H9 (cell line): ENCODE measurements around the gene IDH2. TPM values are rescaled to one million over a fixed set of nuclear protein-coding genes. Genes with fewer than 3 reads are reported as not detected.

ENCODE experiments used
- DNase-seq: peaks from one replicate; pipeline ENCODE4 v3.0.0-alpha.2; 2017
- H2AFZ ChIP-seq: one replicate; pipeline ENCODE4 v1.6.1; 2013; ENCODE audit warnings: mild to moderate bottlenecking, low read length, control low read depth, moderate library complexity
- H2AK5ac ChIP-seq: 2 replicates; pipeline ENCODE4 v1.6.1; 2013; ENCODE audit warnings: low read length, control low read depth, mixed read lengths; ENCODE audit not compliant: insufficient read length
- H2BK120ac ChIP-seq: one replicate; pipeline ENCODE4 v1.6.1; 2013; ENCODE audit warnings: low read depth, mild to moderate bottlenecking, low read length, control low read depth, inconsistent platforms; ENCODE audit not compliant: poor library complexity, severe bottlenecking
- H2BK12ac ChIP-seq: 2 replicates; pipeline ENCODE4 v1.6.1; 2013; ENCODE audit warnings: low read length, control low read depth, mixed read lengths, low read depth; ENCODE audit not compliant: insufficient read length
- H2BK15ac ChIP-seq: 2 replicates; pipeline ENCODE4 v1.6.1; 2013; ENCODE audit warnings: low read depth, low read length, control low read depth
- H2BK20ac ChIP-seq: one replicate; pipeline ENCODE4 v1.6.1; 2013; ENCODE audit warnings: low read depth, mild to moderate bottlenecking, low read length, control low read depth, inconsistent platforms; ENCODE audit not compliant: poor library complexity, severe bottlenecking
- H2BK5ac ChIP-seq: 2 replicates; pipeline ENCODE4 v1.6.1; 2013; ENCODE audit warnings: low read length, control low read depth, mixed read lengths; ENCODE audit not compliant: insufficient read length
- H3K14ac ChIP-seq: 2 replicates; pipeline ENCODE4 v1.6.1; 2013; ENCODE audit warnings: low read length, control low read depth; ENCODE audit not compliant: insufficient read depth
- H3K18ac ChIP-seq: 2 replicates; pipeline ENCODE4 v1.6.1; 2013; ENCODE audit warnings: low read depth, mild to moderate bottlenecking, mixed read lengths, low read length, control low read depth; ENCODE audit not compliant: insufficient read length
- H3K23ac ChIP-seq: 2 replicates; pipeline ENCODE4 v1.6.1; 2013; ENCODE audit warnings: low read length, control low read depth, mixed read lengths, low read depth; ENCODE audit not compliant: insufficient read length
- H3K23me2 ChIP-seq: 2 replicates; pipeline ENCODE4 v1.6.1; 2013; ENCODE audit warnings: low read depth, mild to moderate bottlenecking, mixed read lengths, low read length, control low read depth; ENCODE audit not compliant: insufficient read length, poor library complexity, severe bottlenecking
- H3K27ac ChIP-seq: 2 replicates; pipeline ENCODE4 v1.5.1; 2013; ENCODE audit warnings: low read length, control low read depth, mixed read lengths, low read depth; ENCODE audit not compliant: insufficient read length
- H3K27me3 ChIP-seq: 2 replicates; pipeline ENCODE4 v1.6.1; 2013; ENCODE audit warnings: low read length, control low read depth, inconsistent platforms; ENCODE audit not compliant: insufficient read depth
- H3K4ac ChIP-seq: 2 replicates; pipeline ENCODE4 v1.6.1; 2013; ENCODE audit warnings: low read depth, mild to moderate bottlenecking, control low read depth, inconsistent platforms, low read length, moderate library complexity
- H3K4me1 ChIP-seq: 2 replicates; pipeline ENCODE4 v1.6.1; 2013; ENCODE audit warnings: low read length, control low read depth, inconsistent platforms; ENCODE audit not compliant: insufficient read depth
- H3K4me2 ChIP-seq: 2 replicates; pipeline ENCODE4 v1.6.1; 2013; ENCODE audit warnings: low read length, control low read depth, mixed read lengths; ENCODE audit not compliant: insufficient read length, insufficient read depth
- H3K56ac ChIP-seq: 2 replicates; pipeline ENCODE4 v1.6.1; 2013; ENCODE audit warnings: low read depth, mild to moderate bottlenecking, mixed read lengths, low read length, control low read depth; ENCODE audit not compliant: insufficient read length
- H3K79me1 ChIP-seq: 2 replicates; pipeline ENCODE4 v1.6.1; 2013; ENCODE audit warnings: low read depth, mild to moderate bottlenecking, moderate library complexity, low read length, control low read depth, inconsistent platforms; ENCODE audit not compliant: insufficient read depth, poor library complexity, severe bottlenecking
- H3K79me2 ChIP-seq: 2 replicates; pipeline ENCODE4 v1.6.1; 2013; ENCODE audit warnings: low read length, control low read depth, inconsistent platforms; ENCODE audit not compliant: insufficient read depth
- H3K9ac ChIP-seq: 2 replicates; pipeline ENCODE4 v1.6.1; 2013; ENCODE audit warnings: low read length, control low read depth, mixed read lengths; ENCODE audit not compliant: insufficient read length; ENCODE audit errors: extremely low read depth
- H3K9me3 ChIP-seq: one replicate; pipeline ENCODE4 v1.6.1; 2013; ENCODE audit warnings: low read depth, low read length, inconsistent platforms; ENCODE audit not compliant: control insufficient read depth
- H3T11ph ChIP-seq: one replicate; pipeline ENCODE4 v1.6.1; 2013; ENCODE audit warnings: mild to moderate bottlenecking, low read length, control low read depth, inconsistent platforms
- H4K20me1 ChIP-seq: one replicate; pipeline ENCODE4 v1.6.1; 2013; ENCODE audit not compliant: control insufficient read depth, insufficient read length, insufficient read depth
- H4K5ac ChIP-seq: 2 replicates; pipeline ENCODE4 v1.6.1; 2013; ENCODE audit warnings: low read depth, mild to moderate bottlenecking, mixed read lengths, low read length, control low read depth; ENCODE audit not compliant: insufficient read length
- H4K8ac ChIP-seq: replicated peaks from 2 replicates; pipeline ENCODE4 v1.6.1; 2013; ENCODE audit warnings: low read length, control low read depth, mixed read lengths, low read depth; ENCODE audit not compliant: insufficient read length
- H4K91ac ChIP-seq: 2 replicates; pipeline ENCODE4 v1.6.1; 2013; ENCODE audit warnings: low read depth, mild to moderate bottlenecking, moderate library complexity, mixed read lengths, low read length, control low read depth; ENCODE audit not compliant: insufficient read length
- H3K27ac Mint-ChIP-seq, 3 experiments: 2 replicates in 2 of 3; 3 replicates in 1 of 3; pipeline ENCODE4 v1.8.0; 2020 to 2021; ENCODE audit warnings: mixed read lengths in 3 of 3, mild to moderate bottlenecking in 1 of 3, moderate library complexity in 1 of 3
- H3K27me3 Mint-ChIP-seq: 2 replicates; pipeline ENCODE4 v1.8.0; 2021; ENCODE audit warnings: low read depth, mild to moderate bottlenecking, moderate library complexity, mixed read lengths
- H3K36me3 Mint-ChIP-seq, 3 experiments: 2 replicates in 2 of 3; 3 replicates in 1 of 3; pipeline ENCODE4 v1.8.0; 2020 to 2021; ENCODE audit warnings: low read depth in 3 of 3, mixed read lengths in 3 of 3; ENCODE audit not compliant: insufficient read depth in 1 of 3
- H3K4me1 Mint-ChIP-seq, 2 experiments: 2 replicates each; pipeline ENCODE4 v1.8.0; 2020; ENCODE audit warnings: mixed read lengths in 2 of 2
- H3K4me3 Mint-ChIP-seq, 2 experiments: 2 replicates in 1 of 2; 3 replicates in 1 of 2; pipeline ENCODE4 v1.8.0; 2020 to 2021; ENCODE audit warnings: mild to moderate bottlenecking in 2 of 2, mixed read lengths in 2 of 2, moderate library complexity in 1 of 2
- H3K9me3 Mint-ChIP-seq, 2 experiments: 2 replicates in 1 of 2; 3 replicates in 1 of 2; pipeline ENCODE4 v1.8.0; 2020; ENCODE audit warnings: mild to moderate bottlenecking in 2 of 2, mixed read lengths in 2 of 2, moderate library complexity in 1 of 2
- CTCF ChIP-seq: fragments of 200-600 bp; sonication (generic); conservative IDR thresholded peaks from 3 replicates; pipeline ENCODE4 v1.8.0; 2021; ENCODE audit warnings: antibody characterized with exemption, mild to moderate bottlenecking
- WGBS: extraction: QIAGEN DNeasy Blood & Tissue Kit; methylation state at CpG from one replicate; pipeline ENCODE4 v1.1.7; 2013; ENCODE audit warnings: missing lambda C conversion rate, low lambda C conversion rate, mixed read lengths; ENCODE audit not compliant: insufficient read length; ENCODE audit errors: extremely low coverage; 5-methylcytosine and 5-hydroxymethylcytosine counted together
- total RNA-seq: library from RNA; stranded (reverse); gene quantifications from 2 replicates; pipeline ENCODE4 v1.2.1, GENCODE V29; 2021

The IDH2 gene
- total RNA-seq, 1 experiment from 2014 or later = 57.7 TPM

- H3K18ac ChIP-seq = no peak overlapping the region
- no peaks in the 10 kb centered on the region; a peak in 1 of 5 replicates for H3K9me3 Mint-ChIP-seq
- H2BK20ac ChIP-seq = no peak overlapping the region
- H2AFZ ChIP-seq = no peak overlapping the region
- H3K27me3 ChIP-seq = no peaks in the 10 kb centered on the region
- no peak overlapping the region for H4K8ac ChIP-seq
- no peak overlapping the region for H3K27ac Mint-ChIP-seq
- no peaks in the 10 kb centered on the region for H3K4me1 ChIP-seq
- H3K4ac ChIP-seq = no peak overlapping the region
- H3K56ac ChIP-seq = no peak overlapping the region
- no peak overlapping the region for H2AK5ac ChIP-seq
- no peaks in the 10 kb centered on the region for H3K9me3 ChIP-seq
- no peak overlapping the region for H2BK12ac ChIP-seq
- H3K27me3 Mint-ChIP-seq = peaks cover 3% of the 10 kb centered on the region; the same call in 1 of the 2 replicates
- H3K4me3 Mint-ChIP-seq = peak overlapping the region in 1 of 2 experiments; percentile 5; a peak in 1 of 5 replicates
- no peak for DNase-seq
- H4K5ac ChIP-seq = no peak overlapping the region
- H3K23ac ChIP-seq = no peak overlapping the region
- H3K79me1 ChIP-seq = no peaks in the 10 kb centered on the region
- no peak overlapping the region for H2BK5ac ChIP-seq
- no peak overlapping the region for H3K27ac ChIP-seq
- no peaks in the 10 kb centered on the region for H3K79me2 ChIP-seq
- no peaks in the 10 kb centered on the region for H4K20me1 ChIP-seq
- no peaks in the 10 kb centered on the region for H3K23me2 ChIP-seq
- H2BK15ac ChIP-seq = no peak overlapping the region
- no peak overlapping the region for H3K4me2 ChIP-seq
- H4K91ac ChIP-seq = no peak overlapping the region
- H3K36me3 Mint-ChIP-seq = no peaks in the 10 kb centered on the region
- no peak overlapping the region for H3K14ac ChIP-seq
- no peak overlapping the region for H2BK120ac ChIP-seq
- H3T11ph ChIP-seq = no peak overlapping the region
- H3K4me1 Mint-ChIP-seq = peaks cover 8 to 10% of the 10 kb centered on the region in 2 experiments
- no CpG with 5 or more reads among the region's 6 CpGs for whole genome bisulfite sequencing
- H3K9ac ChIP-seq = no peak overlapping the region
- TF ChIP-seq CTCF = no peak
Observed at GRCh38 chr15:90121086-90121485, 18.8 kb upstream of the IDH2 start.
